PC-9 (cell line): ENCODE measurements around the gene ARHGAP5.

Source experiments
- EZH2 ChIP-seq: fragments of 200-600 bp; sonication (generic); IDR thresholded peaks from 2 replicates; pipeline ENCODE4 v1.8.0; 2017; ENCODE audit warnings: antibody characterized with exemption, low read depth
- TF ChIP-seq, protein P1 (sequence below): fragments of 200-600 bp; sonication (generic); conservative IDR thresholded peaks from 2 replicates; pipeline ENCODE4 v1.6.1; 2017; ENCODE audit warnings: mixed run types, antibody characterized with exemption, mild to moderate bottlenecking, moderate library complexity

DNA sequence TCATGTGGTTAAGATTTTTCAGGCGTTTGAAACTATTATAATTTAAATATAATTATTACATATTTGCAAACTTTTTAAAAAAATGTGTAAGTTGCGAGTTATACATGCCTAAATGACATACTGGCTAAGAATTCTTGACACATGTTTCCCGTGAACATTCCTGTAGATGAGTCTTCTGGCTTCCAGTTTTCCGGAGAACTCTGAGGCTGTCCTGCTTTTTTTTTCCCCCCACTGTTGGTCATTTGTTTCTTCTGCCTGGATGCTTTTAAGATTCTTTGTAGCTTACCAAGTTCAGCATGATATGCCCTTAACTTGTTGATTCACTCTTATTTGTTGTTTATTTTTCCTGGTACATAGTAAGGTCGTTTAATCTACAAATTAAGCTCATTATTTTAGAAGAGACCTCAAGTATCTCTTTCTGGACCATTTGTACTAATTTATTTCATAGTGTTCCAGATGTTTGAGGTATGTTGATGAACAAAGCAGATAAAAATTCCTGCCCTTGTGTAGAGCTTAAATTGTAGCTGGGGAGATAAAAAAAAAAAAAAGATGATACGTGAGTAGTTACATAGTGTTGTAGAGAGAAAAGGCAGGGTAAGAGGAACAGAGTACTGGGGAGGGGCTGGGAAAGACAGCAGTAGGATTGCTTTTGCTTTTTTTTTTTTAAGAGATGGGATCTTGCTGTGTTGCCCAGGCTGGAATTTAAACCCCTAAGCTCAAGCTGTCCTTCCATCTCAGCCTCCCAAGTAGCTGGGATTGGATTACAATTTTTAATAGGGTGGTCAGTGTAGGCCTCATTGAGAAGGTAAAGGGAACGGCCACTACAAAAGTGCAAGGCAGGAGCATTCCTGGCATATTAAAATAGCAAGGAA, 32.8 kb downstream of the ARHGAP5 start:
- TF ChIP-seq, protein P1, sequence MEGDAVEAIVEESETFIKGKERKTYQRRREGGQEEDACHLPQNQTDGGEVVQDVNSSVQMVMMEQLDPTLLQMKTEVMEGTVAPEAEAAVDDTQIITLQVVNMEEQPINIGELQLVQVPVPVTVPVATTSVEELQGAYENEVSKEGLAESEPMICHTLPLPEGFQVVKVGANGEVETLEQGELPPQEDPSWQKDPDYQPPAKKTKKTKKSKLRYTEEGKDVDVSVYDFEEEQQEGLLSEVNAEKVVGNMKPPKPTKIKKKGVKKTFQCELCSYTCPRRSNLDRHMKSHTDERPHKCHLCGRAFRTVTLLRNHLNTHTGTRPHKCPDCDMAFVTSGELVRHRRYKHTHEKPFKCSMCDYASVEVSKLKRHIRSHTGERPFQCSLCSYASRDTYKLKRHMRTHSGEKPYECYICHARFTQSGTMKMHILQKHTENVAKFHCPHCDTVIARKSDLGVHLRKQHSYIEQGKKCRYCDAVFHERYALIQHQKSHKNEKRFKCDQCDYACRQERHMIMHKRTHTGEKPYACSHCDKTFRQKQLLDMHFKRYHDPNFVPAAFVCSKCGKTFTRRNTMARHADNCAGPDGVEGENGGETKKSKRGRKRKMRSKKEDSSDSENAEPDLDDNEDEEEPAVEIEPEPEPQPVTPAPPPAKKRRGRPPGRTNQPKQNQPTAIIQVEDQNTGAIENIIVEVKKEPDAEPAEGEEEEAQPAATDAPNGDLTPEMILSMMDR = no peak
- TF ChIP-seq EZH2 = no peak
